NOMO-1 (cell line): Measurements from ENCODE around the gene WNT7A.

Source experiments
- DNase-seq, 2 experiments: peaks; one replicate each; lab custom pipeline; 2025; ENCODE audit not compliant: unreplicated experiment in 2 of 2; lab: John Stamatoyannopoulos, UW

Gene WNT7A

DNA sequence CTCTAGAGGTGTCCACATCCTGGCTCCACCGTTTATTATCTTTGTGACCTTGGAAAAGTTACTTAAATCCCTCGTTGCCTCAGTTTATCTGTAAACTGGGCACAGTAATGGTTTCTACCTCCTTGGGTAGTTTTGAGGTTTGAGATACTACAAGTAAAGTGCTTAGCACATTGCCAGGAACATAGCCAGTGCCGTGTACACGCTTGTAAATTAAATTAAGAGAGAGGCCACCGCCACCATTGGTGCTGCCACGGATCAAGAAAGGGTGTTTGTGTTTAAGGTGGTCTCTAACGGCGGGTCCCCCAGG lies 5.8 kb upstream of the WNT7A start:
- DNase-seq, result no peak

DNA sequence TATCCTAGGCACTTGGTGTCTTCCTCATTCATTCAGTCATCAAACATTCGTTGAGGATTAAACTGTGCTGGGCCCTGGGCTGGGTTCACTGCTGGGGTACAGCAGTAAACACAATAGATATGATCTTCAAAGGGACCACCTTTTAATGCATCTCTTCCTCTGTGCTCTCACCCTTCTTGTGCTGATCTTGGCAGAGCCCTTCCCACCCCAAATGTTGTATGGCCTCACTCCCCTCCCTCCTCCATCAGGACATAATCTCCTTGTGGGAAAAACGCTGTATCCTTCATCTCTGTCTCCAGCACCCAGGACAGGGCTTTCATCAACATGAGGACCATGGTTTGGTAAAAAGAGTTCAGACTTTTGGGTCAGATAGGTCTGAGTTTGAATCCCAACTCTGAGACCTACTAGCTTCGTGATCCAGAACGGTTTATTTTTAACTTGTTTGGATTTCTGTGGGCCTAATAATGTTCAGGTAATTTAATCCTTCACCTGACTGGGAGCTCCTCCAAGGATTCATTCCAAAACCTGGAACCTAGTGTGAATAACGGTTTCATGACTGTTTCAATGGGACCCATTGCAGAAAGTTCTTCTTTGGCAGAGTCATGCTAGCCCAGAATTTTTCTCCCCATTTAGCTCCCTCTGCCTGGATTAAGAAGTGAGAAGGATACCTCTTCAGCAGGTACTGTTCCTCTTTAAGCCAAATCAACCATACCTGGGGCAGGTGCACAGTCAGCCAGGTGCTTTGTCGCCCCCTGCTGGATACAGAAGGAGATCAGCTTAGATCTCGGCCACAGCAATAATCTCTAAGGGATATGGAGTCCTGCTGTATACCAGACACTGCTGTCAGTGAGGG lies 5.2 kb upstream of the WNT7A start:
- DNase-seq, result no peak

DNA sequence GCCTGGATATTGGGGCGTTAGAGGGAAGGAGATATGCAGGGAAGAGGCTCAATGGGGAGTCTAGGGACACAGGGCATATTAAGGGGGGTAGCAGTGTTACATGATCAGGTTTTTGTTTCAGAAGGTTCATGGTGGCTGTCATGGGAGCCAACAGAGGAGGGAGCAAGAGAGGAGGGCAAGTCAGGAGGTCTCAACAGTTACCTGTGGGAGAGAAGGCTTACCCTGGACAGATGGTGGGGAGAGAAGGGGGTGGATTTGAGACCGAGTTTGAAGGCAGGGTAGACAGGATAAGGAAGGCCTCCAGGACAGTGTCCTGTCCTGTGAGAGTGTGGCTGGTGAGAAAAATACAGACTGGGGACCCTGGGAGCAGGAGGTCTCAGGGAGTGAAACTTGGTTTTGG lies 3.8 kb upstream of the WNT7A start:
- DNase-seq, result no peak

DNA sequence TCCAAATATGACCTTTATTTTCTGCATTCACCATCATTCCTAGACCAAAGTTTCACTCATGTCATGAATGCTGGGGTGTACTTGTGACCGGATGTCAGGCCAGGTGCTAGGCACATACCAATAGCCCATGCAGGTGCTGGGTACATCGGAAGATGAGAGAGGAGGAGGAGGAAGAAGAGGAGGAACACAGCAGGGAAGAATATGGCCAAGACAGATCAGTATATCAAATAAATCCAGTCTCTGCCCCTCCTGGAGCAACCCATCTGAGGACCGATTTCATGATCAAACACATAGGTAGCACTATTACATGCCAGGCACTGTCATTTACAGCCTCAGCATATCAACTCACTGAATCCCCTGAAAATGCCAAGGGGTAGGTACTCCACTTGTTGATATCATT lies 3.0 kb upstream of the WNT7A start:
- DNase-seq, result no peak

DNA sequence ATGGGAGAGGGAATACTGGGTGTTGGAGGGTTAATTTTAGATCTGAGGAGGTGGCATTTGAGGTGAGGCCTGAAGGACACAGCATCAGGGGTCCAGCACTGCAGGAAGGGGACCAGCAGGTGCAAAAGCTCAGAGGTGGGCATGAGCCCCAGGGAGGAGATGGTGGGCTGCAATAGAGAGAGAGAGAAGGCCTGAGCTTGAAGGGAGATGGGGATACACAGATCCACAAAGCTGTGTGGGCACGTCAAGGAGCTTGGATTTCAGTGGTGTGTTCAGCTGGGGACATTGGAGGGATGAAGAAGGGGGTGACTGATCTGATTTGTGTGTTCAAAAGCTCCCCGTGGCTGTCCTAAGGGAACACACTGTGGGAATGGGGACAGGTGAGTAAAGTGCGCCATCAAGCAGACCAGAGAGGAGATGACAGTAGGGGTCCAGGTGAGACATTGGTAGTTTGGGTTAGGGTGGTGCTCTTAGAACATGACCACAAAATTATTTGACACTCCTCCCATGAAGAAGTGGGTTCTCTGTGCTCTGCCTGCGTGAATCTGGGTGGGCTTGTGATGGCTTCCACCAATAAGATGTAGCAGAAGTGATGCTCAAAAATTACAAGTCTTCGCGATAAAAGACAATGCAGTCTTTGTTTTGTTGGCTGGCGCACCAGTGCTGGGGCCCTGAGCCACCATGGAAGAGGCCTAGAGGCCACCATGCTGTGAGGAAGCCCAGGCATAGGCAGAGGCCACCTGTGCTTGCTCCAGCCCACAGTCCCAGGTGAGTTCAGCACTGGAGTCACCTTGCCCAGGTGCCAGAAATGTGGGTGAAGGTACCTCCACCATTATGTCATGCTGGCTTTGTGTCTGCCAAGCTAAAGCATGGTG lies 1.9 kb upstream of the WNT7A start:
- DNase-seq, result no peak

DNA sequence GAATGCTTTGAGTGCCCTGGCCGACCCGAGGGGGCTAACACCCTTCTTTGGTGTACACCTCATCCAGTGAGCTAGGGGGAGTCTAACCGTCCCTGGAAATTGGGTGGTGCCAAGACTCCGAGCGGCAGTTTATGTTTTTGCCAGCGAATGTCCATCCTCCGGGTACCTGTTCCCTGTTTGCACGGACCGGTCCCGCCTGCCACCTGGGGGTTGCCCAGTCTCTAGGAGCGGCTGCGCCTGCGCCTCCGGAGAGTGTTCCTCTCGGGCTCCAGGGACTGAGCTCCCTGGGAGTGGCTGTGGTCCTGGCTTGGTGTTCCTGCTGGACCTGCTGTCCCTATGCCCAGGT lies 913 bp upstream of the WNT7A start:
- no peak for DNase-seq

DNA sequence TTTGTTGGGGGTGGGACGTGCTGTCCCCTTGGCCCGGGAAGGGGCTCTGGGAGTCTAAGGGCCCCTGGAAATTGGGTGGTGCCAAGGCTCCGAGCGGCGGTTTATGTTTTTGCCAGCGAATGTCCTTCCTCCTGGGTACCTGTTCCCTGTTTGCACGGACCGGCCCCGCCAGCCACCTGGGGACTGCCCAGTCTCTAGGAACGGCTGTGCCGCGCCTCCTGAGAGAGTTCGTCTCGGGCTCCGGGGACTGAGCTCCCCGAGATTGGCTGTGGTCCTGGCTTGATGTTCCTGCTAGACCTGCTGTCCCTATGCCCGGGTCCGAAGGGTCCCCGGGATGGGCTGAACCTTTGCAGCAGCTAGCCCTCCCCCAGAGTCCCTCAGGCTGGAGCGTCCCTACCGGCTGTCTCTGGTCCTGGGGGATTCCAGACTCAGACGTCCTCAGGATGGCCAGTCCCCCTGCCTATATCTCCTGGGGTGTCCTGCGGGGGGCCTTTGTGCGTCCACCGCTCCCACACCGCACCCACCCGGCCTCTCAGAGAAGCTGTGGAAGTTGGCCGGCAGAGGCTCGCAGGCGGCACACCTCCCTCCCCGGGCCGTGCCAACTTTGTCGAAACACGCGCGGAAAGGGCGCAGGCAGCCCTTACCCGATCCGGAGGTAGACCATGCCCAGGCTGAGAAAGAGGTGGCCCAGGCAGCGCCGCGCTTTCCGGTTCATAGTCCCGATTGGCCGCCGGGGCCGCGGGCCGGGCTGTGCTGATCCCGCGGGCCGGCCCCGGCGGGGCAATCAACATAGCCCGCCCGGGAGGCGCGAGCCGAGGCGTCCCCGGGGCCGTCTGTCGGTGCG lies 547 bp downstream of the WNT7A start:
- DNase-seq, result no peak

DNA sequence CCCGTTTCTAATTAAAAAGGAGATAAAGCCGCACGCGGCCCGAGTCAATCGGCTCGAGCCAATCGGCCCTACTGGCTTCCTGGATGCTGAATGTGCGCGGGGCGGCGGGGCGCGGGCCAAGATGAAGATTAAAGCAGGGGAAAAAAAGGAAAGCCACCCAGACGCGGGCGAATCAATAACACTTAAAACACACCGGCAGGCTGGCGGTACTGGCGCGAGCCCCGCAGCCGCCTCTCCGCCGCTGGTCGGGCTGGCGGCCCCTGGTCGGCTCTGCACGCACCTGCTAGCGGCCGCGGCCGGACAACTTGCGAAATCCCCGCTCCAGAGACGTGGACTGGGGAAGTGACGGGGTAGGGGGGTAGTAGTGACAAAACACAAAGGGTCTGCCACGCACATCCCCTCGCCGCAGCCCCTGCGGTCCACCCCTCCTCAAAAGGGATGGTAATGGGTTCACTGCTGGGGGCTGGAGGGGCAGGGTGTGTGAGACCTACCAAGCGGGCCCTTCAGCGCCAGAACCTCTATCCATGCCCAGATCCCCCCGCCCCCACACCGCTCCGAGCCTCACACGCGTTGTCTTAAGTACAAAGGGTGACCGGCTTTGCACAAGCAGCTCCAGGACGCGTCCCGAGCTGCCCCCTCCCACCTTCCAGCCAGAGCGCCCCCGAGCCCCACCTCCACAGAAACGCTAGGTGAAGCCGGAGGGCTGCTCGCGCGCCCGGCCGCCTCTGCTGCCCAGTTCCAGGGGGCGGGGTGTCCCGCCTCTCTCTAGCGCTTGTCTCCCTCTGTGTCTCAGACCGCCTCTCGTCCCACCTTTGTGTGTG lies 1.4 kb downstream of the WNT7A start:
- no peak for DNase-seq

DNA sequence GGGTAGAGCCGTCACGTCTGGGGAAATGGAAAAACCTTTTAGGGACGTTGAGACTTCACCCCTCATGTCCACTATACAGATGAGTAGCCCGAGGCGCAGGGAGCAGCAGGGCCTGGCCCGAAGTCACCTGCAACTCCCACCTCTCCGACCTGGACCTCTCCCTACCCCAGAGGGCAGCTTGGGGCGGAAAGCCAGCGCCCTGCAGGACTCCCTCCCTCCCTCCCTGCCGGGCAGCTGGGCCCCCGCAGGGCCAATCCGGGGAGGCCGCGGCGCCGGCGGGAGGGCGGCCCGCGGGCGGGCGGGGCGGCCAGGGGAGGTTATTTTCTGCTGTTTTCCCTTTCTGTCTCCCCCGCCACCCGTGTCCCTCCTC lies 2.0 kb downstream of the WNT7A start:
- no peak for DNase-seq

DNA sequence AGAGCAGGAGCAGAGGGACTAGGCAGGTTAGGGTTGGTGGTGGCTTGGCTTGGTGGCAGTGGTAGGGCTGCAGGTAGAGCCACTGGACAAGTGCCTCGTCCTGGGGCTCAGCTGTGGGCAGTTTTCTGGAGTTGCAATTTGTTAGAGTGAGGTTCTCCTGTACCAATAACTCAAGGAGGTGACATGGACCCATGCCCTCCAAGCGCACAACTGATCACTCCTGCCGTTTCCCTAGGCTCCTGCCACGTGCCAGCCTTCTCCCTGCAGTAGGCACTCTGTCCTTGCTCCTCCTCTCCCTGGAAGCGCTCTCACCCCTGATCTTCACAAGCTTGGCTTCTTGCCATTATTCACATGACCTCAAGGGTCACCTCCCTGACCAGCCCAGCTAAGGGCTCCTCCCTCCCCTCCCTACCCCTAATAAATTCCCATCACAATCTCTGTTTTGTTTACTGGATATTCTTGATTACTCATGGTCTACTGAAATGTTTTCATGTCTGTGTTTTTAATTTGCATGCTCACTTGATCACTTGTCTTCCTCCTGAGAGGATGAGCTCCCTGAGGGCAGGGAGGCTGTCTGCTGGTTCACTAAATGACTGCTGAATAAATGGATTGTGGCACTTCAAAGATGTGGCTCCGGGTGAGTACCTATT lies 3.3 kb downstream of the WNT7A start:
- no peak for DNase-seq

DNA sequence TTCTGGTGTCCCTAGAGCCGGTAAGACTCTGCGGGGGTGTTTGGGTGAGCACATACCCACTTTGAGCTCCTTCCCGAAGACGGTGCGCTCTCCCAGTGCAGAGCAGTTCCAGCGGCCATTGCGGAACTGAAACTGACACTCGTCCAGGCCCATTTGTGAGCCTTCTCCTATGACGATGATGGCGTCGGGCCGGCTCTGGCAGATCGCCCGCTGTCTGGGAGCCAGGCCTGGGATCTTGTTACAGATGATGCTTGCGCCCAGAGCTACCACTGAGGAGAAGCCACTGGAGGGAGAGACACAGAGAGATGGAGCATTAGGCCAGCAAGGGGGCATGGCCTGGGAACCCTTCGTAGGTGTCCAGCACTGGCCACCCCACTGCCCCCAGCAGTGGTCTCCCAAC lies 5.0 kb downstream of the WNT7A start:
- DNase-seq, result no peak

DNA sequence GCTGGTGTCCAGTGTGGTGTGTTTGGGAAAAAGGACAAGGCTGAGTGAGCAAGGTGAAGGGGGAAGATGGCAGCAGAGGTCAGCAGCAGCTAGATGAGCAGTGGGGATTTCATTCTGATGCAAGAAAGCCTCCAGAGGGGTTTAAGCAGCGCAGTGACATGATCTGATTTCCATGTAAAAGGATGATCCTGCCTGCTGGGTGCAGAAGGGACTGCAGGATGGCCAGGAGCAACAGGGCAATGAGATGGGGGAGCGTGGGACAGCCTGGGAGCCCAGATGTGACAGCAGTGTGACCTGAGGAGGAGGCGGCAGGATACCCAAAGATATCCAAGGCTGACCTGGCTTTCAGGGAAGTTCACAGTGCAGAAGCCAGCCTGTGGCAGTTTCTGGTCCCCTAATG lies 6.1 kb downstream of the WNT7A start:
- no peak for DNase-seq

DNA sequence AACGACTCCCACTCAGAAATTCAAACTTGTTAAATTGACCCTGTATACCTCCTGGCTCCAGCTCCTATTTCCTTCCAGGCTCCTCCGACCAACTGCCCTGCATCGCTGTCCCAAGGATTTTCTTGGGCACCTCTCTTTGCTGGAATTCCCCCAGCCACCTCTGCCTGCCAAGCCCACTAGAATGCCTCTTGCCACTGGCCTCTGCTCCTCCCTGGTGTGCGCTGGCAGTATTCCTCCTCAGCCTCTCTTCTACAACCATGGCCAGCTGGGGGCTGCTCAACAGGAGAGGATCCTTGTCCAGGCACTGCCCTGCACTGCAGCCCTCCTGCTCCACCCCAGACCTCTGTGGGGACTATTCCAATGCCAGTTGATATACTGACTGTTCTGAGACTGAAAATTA lies 7.4 kb downstream of the WNT7A start:
- DNase-seq, result no peak

DNA sequence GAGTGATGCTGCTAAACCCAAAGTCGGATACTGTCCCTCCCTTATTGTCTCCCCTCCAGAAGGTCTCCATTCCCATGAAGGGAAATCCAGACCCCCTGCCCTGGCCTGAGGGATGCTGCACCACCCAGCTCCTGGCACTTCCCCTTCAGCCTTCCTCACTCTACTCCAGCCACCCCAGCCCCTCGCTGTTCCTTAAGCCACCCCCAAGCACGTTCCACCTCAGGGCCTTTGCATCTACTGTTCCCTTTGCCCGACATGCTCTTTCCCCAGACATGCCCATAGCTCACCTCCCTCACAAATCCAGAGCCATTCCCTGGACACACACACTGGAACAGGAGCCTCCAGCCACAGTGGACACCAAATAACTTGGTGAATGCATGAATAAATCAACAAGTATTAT lies 8.1 kb downstream of the WNT7A start:
- DNase-seq, result no peak

DNA sequence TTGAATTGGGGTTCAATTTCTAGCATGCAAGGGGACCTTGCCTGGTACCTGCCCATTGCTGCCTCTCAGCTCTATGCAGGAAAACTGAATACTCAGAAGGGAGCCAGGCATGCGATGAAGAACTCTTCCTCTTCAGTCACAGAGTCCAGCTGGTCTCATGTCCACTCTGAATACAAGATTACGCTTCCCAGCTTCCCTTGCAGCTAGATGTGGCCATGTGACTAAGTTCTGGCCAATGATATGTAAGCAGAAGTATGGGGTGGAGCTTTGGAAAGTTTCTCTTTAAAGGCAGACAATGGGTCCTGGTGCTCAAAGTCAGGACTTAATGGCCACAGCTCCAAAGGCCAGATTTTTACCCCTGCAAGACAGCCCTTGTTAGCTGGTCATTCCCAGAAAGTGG lies 9.0 kb downstream of the WNT7A start:
- DNase-seq, result no peak

DNA sequence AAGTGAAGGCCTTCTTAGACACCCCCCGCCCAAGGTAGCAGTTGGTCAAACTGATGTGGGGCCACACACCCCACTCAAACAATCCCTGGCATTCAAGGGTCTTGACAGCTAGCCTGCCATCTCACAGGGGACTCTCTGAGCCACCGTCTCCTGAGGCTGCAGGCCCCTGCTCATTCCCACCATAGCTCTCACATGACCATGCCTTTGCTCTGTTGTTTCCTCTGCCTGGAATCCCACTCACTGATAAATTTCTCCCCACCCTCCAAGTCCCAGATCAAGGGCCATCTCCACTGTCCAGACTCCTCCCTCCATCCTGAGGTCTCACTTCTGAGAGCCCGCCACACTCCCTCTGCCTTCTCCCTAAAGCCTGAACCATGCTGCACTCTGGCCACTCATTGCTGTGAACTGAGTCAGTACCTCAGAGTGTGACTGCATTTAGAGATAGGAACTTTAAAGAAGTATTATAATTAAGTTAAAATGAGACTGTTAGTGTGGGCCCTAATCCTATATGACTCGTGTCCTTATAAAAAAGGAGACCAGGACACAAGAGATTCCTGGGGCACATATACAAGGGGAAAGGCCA lies 10.0 kb downstream of the WNT7A start:
- DNase-seq, result no peak

DNA sequence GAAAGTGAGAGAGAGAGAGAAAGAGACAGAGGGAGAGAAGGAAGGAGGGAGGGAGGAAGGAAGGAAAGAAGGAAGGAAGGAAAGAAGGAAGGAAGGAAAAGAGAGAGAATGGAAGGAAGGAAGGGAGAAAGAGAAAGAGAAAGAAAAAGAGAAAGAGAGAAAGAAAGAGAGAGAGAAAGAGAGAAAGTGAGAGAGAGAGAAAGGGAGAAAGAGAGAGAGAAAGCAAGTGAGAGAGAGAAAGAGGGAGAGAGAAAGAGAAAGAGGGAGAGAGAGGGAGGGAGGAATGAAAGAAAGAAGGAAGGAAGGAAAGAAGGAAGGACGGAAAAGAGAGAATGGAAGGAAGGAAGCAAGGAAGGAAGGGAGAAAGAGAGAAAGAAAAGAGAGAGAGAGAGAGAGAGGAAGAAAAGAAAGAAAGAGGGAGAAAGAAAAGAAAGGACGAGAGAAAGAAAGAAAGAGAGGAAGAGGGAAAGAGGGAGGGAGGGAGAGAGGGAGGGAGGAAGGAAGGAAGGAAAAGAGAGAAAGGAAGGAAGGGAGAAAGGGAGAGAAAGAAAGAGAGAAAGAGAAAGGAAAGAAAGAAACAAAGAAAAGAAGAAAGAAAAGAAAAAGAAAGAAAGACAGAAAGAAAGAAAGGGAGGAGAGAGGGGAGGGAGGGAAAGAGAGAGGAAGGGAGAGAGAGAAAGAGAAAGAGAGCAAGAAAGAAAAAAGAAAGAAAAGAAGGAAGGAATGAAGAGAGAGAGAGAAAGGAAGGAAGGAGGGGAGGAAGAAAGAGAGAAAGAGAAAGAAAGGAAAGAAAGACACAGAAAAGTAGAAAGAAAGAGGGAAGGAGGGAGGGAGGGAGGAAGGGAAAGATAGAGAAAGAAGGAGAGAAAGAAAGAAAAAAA lies 10.8 kb downstream of the WNT7A start:
- no peak for DNase-seq

DNA sequence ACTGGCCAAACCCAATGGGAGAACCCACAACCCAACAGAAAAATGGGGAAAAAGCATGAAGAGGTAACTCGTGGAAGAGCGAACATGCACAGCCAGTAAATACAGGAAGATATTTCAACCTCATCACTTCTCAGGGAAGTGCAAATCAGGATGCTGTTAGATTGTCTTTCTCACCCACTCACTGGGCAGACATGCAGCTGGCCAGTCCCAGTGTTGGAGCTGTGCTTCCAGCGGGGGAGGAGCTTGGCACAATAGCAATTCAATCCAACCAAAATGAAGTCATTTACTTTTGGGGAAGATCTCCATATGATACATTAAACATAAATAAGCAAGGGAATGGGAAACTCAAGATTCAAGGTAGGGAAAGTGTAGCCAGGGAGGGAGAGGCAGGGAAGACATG lies 12.1 kb downstream of the WNT7A start:
- no peak for DNase-seq
